ENCODE data around the gene MRTFA.

DNA sequence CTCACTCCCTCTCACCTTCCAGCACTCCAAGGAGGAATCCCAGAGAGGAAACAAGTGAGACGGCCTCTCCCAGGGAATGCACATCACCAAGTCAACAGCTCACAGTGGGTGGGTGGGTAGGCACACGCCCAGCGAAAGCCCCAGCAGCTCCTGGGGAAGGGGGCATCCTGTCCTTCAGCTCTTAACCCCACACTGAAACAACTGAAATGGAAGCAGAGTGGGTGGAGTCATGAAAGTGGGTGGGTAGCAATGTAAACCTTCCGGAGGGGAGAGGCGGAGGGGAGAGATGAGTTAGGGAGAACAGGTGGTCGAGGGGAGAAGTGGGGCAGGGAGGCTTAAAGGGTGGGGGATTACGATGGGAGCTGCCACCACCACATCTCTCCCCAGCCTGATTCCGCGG lies 48.2 kb upstream of the MRTFA start:
- TF ChIP-seq, protein P1, sequence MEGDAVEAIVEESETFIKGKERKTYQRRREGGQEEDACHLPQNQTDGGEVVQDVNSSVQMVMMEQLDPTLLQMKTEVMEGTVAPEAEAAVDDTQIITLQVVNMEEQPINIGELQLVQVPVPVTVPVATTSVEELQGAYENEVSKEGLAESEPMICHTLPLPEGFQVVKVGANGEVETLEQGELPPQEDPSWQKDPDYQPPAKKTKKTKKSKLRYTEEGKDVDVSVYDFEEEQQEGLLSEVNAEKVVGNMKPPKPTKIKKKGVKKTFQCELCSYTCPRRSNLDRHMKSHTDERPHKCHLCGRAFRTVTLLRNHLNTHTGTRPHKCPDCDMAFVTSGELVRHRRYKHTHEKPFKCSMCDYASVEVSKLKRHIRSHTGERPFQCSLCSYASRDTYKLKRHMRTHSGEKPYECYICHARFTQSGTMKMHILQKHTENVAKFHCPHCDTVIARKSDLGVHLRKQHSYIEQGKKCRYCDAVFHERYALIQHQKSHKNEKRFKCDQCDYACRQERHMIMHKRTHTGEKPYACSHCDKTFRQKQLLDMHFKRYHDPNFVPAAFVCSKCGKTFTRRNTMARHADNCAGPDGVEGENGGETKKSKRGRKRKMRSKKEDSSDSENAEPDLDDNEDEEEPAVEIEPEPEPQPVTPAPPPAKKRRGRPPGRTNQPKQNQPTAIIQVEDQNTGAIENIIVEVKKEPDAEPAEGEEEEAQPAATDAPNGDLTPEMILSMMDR (IDR thresholded peaks at IDR 0.05 in 8 of 11, conservative IDR thresholded peaks at IDR 0.05 in 3 of 11) = no peak
- no peak for TF ChIP-seq POLR2AphosphoS5 (IDR thresholded peaks at IDR 0.05)
